Measurements from ENCODE around the gene KCNH8. TPM values are rescaled to one million over a fixed set of nuclear protein-coding genes. Genes with fewer than 3 reads are reported as not detected.

KCNH8 gene
- total and polyA plus RNA-seq, 2 experiments from 2014 or later = not detected

DNA sequence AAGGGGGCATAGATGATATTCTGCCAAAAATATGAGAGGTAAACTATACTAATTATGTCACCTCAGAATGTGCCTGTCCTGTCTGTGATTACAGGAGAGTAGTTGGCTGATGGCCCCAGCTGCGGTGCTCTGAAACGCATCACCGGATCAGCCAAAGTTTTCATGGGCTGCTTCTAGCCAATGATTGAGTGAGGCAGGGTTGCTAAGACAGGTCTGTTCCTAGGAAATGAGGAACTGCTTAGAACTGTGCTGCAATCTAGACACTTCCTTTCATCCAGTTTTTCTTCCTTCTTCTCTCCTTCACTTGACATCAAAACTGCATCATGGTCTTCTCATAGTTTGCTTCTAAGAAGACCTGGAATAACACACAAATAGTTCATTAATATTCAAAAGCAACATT lies 124.0 kb downstream of the KCNH8 start:
- TF ChIP-seq EZH2phosphoT487 (IDR thresholded peaks at IDR 0.05; ENCODE audit: insufficient read depth, low read depth) (no peak), EZH2 (IDR thresholded peaks at IDR 0.05; ENCODE audit: insufficient read depth, poor library complexity, severe bottlenecking) (no peak)
- Histone ChIP-seq H3K27me3 (replicated peaks; ENCODE audit: insufficient read depth) (no peaks in the 10 kb centered on the region), H3K27ac (no peak overlapping the region), H3K79me2 (ENCODE audit: insufficient read depth) (no peaks in the 10 kb centered on the region), H3K9me2 (ENCODE audit: insufficient read depth) (no peaks in the 10 kb centered on the region), H3K36me3 (ENCODE audit: low read depth) (no peaks in the 10 kb centered on the region), H3K9me3 (ENCODE audit: low read depth) (no peaks in the 10 kb centered on the region), H3K4me3 (no peak overlapping the region), H3F3A (ENCODE audit: insufficient read depth) (no peaks in the 10 kb centered on the region), H2AFZ (no peak overlapping the region), H3K4me2 (ENCODE audit: unreplicated experiment) (no peak overlapping the region), H4K20me1 (ENCODE audit: insufficient read depth) (no peaks in the 10 kb centered on the region), H3K4me1 (ENCODE audit: insufficient read depth) (no peaks in the 10 kb centered on the region), H3K9ac (no peak overlapping the region)
- WGBS, 2 experiments (ENCODE audit: low coverage in 1 of 2, low lambda C conversion rate in 2 of 2, missing lambda C conversion rate in 2 of 2) = 52 to 53% methylated on average over 3 of the region's 3 CpGs
- in situ Hi-C loops (cut with MboI) = no loop called here
- DNase-seq = no peak

DNA sequence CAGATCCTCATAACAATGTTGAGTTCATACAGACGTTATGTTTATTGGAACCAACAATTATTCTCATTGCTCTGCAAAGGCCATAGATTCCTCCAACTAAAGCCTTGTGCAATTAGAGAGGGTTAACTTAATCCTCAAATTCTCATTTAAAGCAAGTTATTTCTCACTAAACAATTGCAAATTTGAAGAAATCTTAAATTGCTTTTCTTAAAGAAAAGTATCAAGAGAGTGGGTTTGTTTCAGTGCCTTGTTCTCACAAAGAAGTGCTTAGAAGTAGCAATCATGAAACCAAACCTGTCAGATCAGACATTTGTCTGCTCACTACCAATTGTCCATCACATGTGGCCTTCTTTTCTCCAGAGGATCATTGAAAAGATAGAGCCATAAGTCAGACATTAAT lies 124.8 kb downstream of the KCNH8 start:
- no peaks in the 10 kb centered on the region for H4K20me1 ChIP-seq (ENCODE audit: insufficient read depth)
- in situ Hi-C loops (cut with MboI) = no loop called here
- H3K9me3 ChIP-seq (ENCODE audit: low read depth) = no peaks in the 10 kb centered on the region
- no peak overlapping the region for H2AFZ ChIP-seq
- H3K27ac ChIP-seq = no peak overlapping the region
- WGBS, 2 experiments (ENCODE audit: low coverage in 1 of 2, low lambda C conversion rate in 2 of 2, missing lambda C conversion rate in 2 of 2) = 0 to 3% methylated on average over 1 of the region's 1 CpG
- H3K27me3 ChIP-seq (replicated peaks; ENCODE audit: insufficient read depth) = no peaks in the 10 kb centered on the region
- no peaks in the 10 kb centered on the region for H3K36me3 ChIP-seq (ENCODE audit: low read depth)
- H3K9me2 ChIP-seq (ENCODE audit: insufficient read depth) = no peaks in the 10 kb centered on the region
- H3K79me2 ChIP-seq (ENCODE audit: insufficient read depth) = no peaks in the 10 kb centered on the region
- DNase-seq = no peak
- no peaks in the 10 kb centered on the region for H3K4me1 ChIP-seq (ENCODE audit: insufficient read depth)
- no peak overlapping the region for H3K4me3 ChIP-seq
- no peak overlapping the region for H3K9ac ChIP-seq
- no peaks in the 10 kb centered on the region for H3F3A ChIP-seq (ENCODE audit: insufficient read depth)
- TF ChIP-seq EZH2phosphoT487 (IDR thresholded peaks at IDR 0.05; ENCODE audit: insufficient read depth, low read depth) = no peak
- no peak overlapping the region for H3K4me2 ChIP-seq (ENCODE audit: unreplicated experiment)

DNA sequence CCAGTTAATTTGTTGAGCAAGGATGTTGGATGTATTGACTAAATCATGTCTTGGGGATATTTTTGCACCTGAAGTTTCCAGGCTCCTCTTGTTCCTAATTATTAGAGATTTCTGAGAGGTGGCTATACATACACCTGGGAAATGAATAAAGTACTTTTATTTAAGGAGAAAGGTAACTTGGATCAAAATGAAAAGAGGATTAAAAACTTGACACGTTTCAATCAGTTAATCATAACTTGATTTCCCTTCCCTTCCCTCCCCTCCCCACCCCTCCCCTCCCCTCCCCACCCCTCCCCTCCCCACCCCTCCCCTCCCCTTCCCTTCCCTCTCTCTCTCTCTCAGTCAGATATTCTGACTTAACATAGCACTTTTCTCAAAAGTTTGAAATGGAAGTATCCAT lies 126.3 kb downstream of the KCNH8 start:
- Histone ChIP-seq H3K9me2 (ENCODE audit: insufficient read depth) (no peaks in the 10 kb centered on the region), H3K79me2 (ENCODE audit: insufficient read depth) (no peaks in the 10 kb centered on the region), H3K9me3 (ENCODE audit: low read depth) (no peaks in the 10 kb centered on the region), H3K36me3 (ENCODE audit: low read depth) (no peaks in the 10 kb centered on the region), H2AFZ (no peak overlapping the region), H3K27me3 (replicated peaks; ENCODE audit: insufficient read depth) (no peaks in the 10 kb centered on the region), H3K4me2 (ENCODE audit: unreplicated experiment) (no peak overlapping the region), H3K9ac (no peak overlapping the region), H3F3A (ENCODE audit: insufficient read depth) (no peaks in the 10 kb centered on the region), H3K4me3 (no peak overlapping the region), H3K4me1 (ENCODE audit: insufficient read depth) (no peaks in the 10 kb centered on the region), H3K27ac (no peak overlapping the region), H4K20me1 (ENCODE audit: insufficient read depth) (no peaks in the 10 kb centered on the region)
- TF ChIP-seq EZH2 (IDR thresholded peaks at IDR 0.05; ENCODE audit: insufficient read depth, poor library complexity, severe bottlenecking) (no peak), EZH2phosphoT487 (IDR thresholded peaks at IDR 0.05; ENCODE audit: insufficient read depth, low read depth) (no peak)
- WGBS, 2 experiments (ENCODE audit: low coverage in 1 of 2, low lambda C conversion rate in 2 of 2, missing lambda C conversion rate in 2 of 2) = 0 to 9% methylated on average over 1 of the region's 1 CpG
- no peak for DNase-seq
- in situ Hi-C loops (cut with MboI) = no loop called here

DNA sequence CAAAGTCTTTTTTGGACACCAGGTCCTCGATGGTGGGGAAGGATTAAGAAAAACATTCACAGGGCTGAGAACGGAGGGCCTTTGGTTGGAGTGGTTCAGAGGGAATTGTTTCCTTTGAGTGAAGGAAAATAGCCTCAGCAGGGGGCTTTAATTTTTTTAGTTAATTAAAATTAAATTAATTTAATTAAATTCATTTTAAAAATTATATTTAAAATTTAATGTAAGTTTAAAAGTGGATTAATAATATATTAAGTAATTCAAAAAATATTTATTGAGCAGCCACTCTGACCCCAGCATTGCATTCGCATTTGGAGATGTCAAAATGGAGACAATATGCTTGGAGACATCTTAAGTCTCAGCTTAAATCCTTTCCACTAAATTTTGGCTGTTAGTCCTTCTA lies 136.7 kb downstream of the KCNH8 start:
- in situ Hi-C loops (cut with MboI) = no loop called here
- Histone ChIP-seq H3K27ac (no peak overlapping the region), H4K20me1 (ENCODE audit: insufficient read depth) (no peaks in the 10 kb centered on the region), H3F3A (ENCODE audit: insufficient read depth) (no peaks in the 10 kb centered on the region), H3K4me1 (ENCODE audit: insufficient read depth) (no peaks in the 10 kb centered on the region), H2AFZ (no peak overlapping the region), H3K9ac (no peak overlapping the region), H3K9me2 (ENCODE audit: insufficient read depth) (no peaks in the 10 kb centered on the region), H3K27me3 (replicated peaks; ENCODE audit: insufficient read depth) (no peaks in the 10 kb centered on the region), H3K4me2 (ENCODE audit: unreplicated experiment) (no peak overlapping the region), H3K79me2 (ENCODE audit: insufficient read depth) (no peaks in the 10 kb centered on the region), H3K4me3 (no peak overlapping the region), H3K9me3 (ENCODE audit: low read depth) (no peaks in the 10 kb centered on the region), H3K36me3 (ENCODE audit: low read depth) (no peaks in the 10 kb centered on the region)
- WGBS, 2 experiments (ENCODE audit: low coverage in 1 of 2, low lambda C conversion rate in 2 of 2, missing lambda C conversion rate in 2 of 2) = 7 to 13% methylated on average over 3 of the region's 3 CpGs
- TF ChIP-seq EZH2 (IDR thresholded peaks at IDR 0.05; ENCODE audit: insufficient read depth, poor library complexity, severe bottlenecking) (no peak), EZH2phosphoT487 (IDR thresholded peaks at IDR 0.05; ENCODE audit: insufficient read depth, low read depth) (no peak)
- DNase-seq = no peak

DNA sequence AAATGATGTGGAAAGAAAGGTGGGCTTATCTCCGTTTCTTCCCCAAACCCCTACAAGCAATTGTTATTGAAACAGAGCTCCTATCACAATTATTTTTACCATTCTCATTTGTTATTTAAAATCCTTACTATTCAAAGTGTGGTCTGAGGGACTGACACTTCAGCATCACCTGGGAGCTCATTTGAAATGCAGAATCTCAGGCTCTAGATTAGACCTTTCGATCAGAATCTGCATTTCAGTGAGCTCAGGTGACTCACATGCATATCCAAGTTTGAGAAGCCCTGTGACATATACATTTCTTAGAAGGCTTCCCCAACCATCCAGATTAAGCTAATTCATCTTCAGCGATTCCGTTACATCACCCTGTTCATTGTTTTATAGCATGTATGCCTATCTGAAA lies 145.0 kb downstream of the KCNH8 start:
- Histone ChIP-seq H2AFZ (no peak overlapping the region), H3K9me3 (ENCODE audit: low read depth) (no peaks in the 10 kb centered on the region), H4K20me1 (ENCODE audit: insufficient read depth) (no peaks in the 10 kb centered on the region), H3K9ac (no peak overlapping the region), H3K4me2 (ENCODE audit: unreplicated experiment) (no peak overlapping the region), H3K4me3 (no peak overlapping the region), H3K27me3 (replicated peaks; ENCODE audit: insufficient read depth) (no peaks in the 10 kb centered on the region), H3F3A (ENCODE audit: insufficient read depth) (no peaks in the 10 kb centered on the region), H3K36me3 (ENCODE audit: low read depth) (no peaks in the 10 kb centered on the region), H3K4me1 (ENCODE audit: insufficient read depth) (no peaks in the 10 kb centered on the region), H3K27ac (no peak overlapping the region), H3K9me2 (ENCODE audit: insufficient read depth) (no peaks in the 10 kb centered on the region), H3K79me2 (ENCODE audit: insufficient read depth) (no peaks in the 10 kb centered on the region)
- no peak for DNase-seq
- no peak for TF ChIP-seq EZH2 (IDR thresholded peaks at IDR 0.05; ENCODE audit: insufficient read depth, poor library complexity, severe bottlenecking)
- in situ Hi-C loops (cut with MboI) = no loop called here
- WGBS, 2 experiments (ENCODE audit: low coverage in 1 of 2, low lambda C conversion rate in 2 of 2, missing lambda C conversion rate in 2 of 2) = 26 to 27% methylated on average over 4 of the region's 4 CpGs
